ENCODE data around the gene AFAP1. TPM values are rescaled to one million over a fixed set of nuclear protein-coding genes. Genes with fewer than 3 reads are reported as not detected.

The AFAP1 gene
- total RNA-seq, 1 experiment from 2014 or later, result 42.1 TPM

DNA sequence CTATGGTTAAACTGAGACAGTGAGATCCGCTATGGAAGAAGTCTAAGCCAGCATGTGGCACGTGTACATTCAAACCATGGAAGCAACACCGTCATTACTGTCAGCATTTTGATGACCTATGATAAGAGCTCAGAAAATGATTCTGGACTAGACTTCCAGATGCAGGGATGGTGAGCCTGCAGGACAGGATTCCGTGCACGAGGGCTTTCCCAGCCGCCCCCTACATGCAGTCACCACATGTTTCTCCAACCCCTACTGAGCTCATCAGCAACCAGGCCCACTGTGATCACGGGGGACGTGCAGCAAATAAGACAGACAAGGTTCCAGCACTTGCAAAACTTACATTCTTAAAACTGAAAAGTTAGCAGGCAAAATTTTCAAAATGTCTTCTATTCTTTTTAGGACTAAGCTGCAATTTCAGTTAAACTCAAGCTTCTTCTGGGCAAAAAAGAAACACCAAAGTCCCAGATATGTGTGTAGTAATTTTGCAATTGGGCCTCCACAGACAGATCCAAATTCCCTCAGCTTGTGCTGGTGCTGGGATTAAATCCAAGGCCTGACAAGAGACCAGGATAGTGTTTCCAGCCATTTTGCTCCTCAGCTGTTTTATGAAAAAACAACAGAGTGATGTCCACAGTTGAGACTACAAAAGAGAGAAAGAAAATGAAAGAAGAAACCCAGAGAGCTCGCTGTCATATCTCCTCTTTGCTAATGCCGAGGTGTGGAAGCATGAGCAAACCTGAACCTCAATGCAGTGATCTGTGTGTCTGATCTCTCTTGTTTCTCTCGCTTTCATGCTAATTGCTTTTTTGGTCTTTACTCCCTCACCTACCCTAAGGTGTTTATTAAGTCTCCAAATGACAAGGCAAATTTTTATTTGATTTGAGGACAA, 118.2 kb downstream of the AFAP1 start:
- no peaks in the 10 kb centered on the region for H3F3A ChIP-seq (ENCODE audit: low read length, unreplicated experiment)
- H3K27ac ChIP-seq (ENCODE audit: low read length), result no peak overlapping the region
- H2AFZ ChIP-seq (ENCODE audit: low read length), result no peak overlapping the region
- peaks cover 27% of the 10 kb centered on the region for H3K79me2 ChIP-seq (ENCODE audit: low read length)
- H3K9ac ChIP-seq (ENCODE audit: low read length), result no peak overlapping the region
- H4K20me1 ChIP-seq (ENCODE audit: low read length), result no peaks in the 10 kb centered on the region
- H3K4me2 ChIP-seq (ENCODE audit: low read length), result no peak overlapping the region
- ATAC-seq (no peak), DNase-seq (no peak)
- no peaks in the 10 kb centered on the region for H3K9me3 ChIP-seq (ENCODE audit: low read length)
- TF ChIP-seq EZH2 (IDR thresholded peaks at IDR 0.05; ENCODE audit: low read length, unreplicated experiment), result no peak
- TF ChIP-seq, protein P1, sequence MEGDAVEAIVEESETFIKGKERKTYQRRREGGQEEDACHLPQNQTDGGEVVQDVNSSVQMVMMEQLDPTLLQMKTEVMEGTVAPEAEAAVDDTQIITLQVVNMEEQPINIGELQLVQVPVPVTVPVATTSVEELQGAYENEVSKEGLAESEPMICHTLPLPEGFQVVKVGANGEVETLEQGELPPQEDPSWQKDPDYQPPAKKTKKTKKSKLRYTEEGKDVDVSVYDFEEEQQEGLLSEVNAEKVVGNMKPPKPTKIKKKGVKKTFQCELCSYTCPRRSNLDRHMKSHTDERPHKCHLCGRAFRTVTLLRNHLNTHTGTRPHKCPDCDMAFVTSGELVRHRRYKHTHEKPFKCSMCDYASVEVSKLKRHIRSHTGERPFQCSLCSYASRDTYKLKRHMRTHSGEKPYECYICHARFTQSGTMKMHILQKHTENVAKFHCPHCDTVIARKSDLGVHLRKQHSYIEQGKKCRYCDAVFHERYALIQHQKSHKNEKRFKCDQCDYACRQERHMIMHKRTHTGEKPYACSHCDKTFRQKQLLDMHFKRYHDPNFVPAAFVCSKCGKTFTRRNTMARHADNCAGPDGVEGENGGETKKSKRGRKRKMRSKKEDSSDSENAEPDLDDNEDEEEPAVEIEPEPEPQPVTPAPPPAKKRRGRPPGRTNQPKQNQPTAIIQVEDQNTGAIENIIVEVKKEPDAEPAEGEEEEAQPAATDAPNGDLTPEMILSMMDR (conservative IDR thresholded peaks at IDR 0.05; ENCODE audit: low read depth, low read length), result no peak
- no peak for TF ChIP-seq EZH2phosphoT487 (IDR thresholded peaks at IDR 0.05; ENCODE audit: borderline replicate concordance, low read length)
- BruUV-seq (replicated peaks), result no TSS peak
- ChIA-PET CTCF (no interaction called here), POLR2A (ENCODE audit: unreplicated experiment) (no interaction called here)
- H3K36me3 ChIP-seq (ENCODE audit: low read depth, low read length), result peaks cover 17% of the 10 kb centered on the region; the same call in 1 of the 2 replicates
- H3K27me3 ChIP-seq (ENCODE audit: low read length), result no peaks in the 10 kb centered on the region
- no peaks in the 10 kb centered on the region for H3K9me2 ChIP-seq (replicated peaks; ENCODE audit: low read length)
- H3K4me1 ChIP-seq (ENCODE audit: insufficient read depth, low read length), result no peaks in the 10 kb centered on the region
- intact Hi-C loops (cut with micrococcal nuclease), result no loop called here
- H3K4me3 ChIP-seq (ENCODE audit: low read length), result no peak overlapping the region

DNA sequence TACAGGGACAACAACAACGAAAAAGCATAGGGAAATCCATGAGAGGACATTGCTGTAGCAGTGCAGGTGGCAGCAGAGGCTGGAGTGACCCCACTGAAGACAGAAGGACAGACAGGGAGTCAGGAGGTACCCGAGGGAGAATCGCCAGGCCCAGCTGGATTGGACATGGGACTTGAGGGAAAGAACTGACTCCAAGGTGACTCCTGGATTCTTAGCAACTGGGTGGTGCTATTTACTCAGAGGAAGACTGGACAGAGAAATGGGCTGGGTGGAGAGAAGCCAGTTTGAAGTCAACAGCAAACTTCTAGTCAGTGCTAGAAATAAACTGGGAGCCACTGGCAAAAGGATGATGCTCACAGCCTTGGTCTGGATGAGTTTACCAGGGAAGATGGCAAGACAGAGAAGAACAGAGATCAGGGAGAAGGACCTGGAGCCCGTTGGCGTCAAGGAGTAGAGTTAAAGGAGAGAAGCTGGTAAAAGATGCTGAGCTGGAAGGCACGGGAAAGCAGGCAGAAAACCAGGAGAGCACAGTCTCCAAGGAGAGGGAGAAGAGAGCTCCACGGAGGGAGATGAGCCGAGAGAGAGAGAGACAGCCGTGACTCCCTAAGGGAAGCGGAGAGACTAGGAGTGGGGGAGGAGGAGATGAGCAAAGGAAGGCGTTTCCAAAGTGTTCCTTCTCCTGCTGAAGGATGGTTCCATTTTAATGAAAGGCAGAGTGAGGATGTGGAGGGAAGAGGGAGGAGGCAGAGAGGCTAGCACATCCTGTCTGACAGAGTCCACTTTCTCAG, 119.4 kb downstream of the AFAP1 start:
- H3K9me3 ChIP-seq (ENCODE audit: low read length), result no peaks in the 10 kb centered on the region
- no peak overlapping the region for H3K9ac ChIP-seq (ENCODE audit: low read length)
- ATAC-seq (no peak), DNase-seq (no peak)
- TF ChIP-seq EZH2 (IDR thresholded peaks at IDR 0.05; ENCODE audit: low read length, unreplicated experiment), result no peak
- peaks cover 11% of the 10 kb centered on the region; the same call in 1 of the 2 replicates for H3K36me3 ChIP-seq (ENCODE audit: low read depth, low read length)
- POLR2A ChIA-PET (ENCODE audit: unreplicated experiment), result no interaction called here
- no peaks in the 10 kb centered on the region for H3F3A ChIP-seq (ENCODE audit: low read length, unreplicated experiment)
- no peaks in the 10 kb centered on the region for H3K4me1 ChIP-seq (ENCODE audit: insufficient read depth, low read length)
- intact Hi-C loops (cut with micrococcal nuclease), result no loop called here
- peaks cover 14% of the 10 kb centered on the region for H3K79me2 ChIP-seq (ENCODE audit: low read length)
- no peak overlapping the region for H2AFZ ChIP-seq (ENCODE audit: low read length)
- no peak overlapping the region for H3K4me3 ChIP-seq (ENCODE audit: low read length)
- H3K27me3 ChIP-seq (ENCODE audit: low read length), result no peaks in the 10 kb centered on the region
- no peaks in the 10 kb centered on the region for H4K20me1 ChIP-seq (ENCODE audit: low read length)
- no peak overlapping the region for H3K4me2 ChIP-seq (ENCODE audit: low read length)
- CTCF ChIA-PET, result no interaction called here
- no peak overlapping the region for H3K27ac ChIP-seq (ENCODE audit: low read length)
- H3K9me2 ChIP-seq (replicated peaks; ENCODE audit: low read length), result no peaks in the 10 kb centered on the region
- BruUV-seq (replicated peaks), result no TSS peak

DNA sequence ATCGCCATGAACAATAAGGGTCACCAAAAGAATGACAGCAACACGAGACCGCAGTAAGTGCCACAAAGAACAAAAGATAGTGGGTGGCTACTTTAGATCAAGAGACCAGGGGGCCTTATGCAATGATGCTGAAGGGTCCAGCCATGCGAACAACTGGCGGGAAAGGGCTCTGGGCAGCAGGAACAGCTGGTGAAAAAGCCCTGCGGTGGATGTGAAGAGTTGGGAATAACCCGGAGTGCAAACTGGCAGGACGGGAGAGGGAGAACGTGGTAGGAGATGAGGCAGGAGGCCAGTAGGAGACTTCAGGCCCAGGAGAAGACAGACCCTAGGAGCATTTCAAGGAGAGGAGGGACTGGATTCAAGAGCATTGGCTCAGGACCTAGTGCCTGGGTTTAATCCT, 120.2 kb downstream of the AFAP1 start:
- DNase-seq, result no peak
- peaks cover 7% of the 10 kb centered on the region; the same call in 1 of the 2 replicates for H3K79me2 ChIP-seq (ENCODE audit: low read length)
- intact Hi-C loops (cut with micrococcal nuclease), result no loop called here
- TF ChIP-seq EZH2 (IDR thresholded peaks at IDR 0.05; ENCODE audit: low read length, unreplicated experiment) (no peak), EZH2phosphoT487 (IDR thresholded peaks at IDR 0.05; ENCODE audit: borderline replicate concordance, low read length) (no peak)
- TF ChIP-seq, protein P1 (conservative IDR thresholded peaks at IDR 0.05; ENCODE audit: low read depth, low read length), result no peak
- H3K9ac ChIP-seq (ENCODE audit: low read length), result no peak overlapping the region
- H3K27ac ChIP-seq (ENCODE audit: low read length), result no peak overlapping the region
- H3K4me1 ChIP-seq (ENCODE audit: insufficient read depth, low read length), result no peaks in the 10 kb centered on the region
- no peaks in the 10 kb centered on the region for H3K9me3 ChIP-seq (ENCODE audit: low read length)
- no peaks in the 10 kb centered on the region for H3K27me3 ChIP-seq (ENCODE audit: low read length)
- H2AFZ ChIP-seq (ENCODE audit: low read length), result no peak overlapping the region
- H3F3A ChIP-seq (ENCODE audit: low read length, unreplicated experiment), result no peaks in the 10 kb centered on the region
- H3K4me2 ChIP-seq (ENCODE audit: low read length), result no peak overlapping the region
- H3K9me2 ChIP-seq (replicated peaks; ENCODE audit: low read length), result no peaks in the 10 kb centered on the region
- ChIA-PET POLR2A (ENCODE audit: unreplicated experiment) (no interaction called here), CTCF (no interaction called here)
- no peak overlapping the region for H3K4me3 ChIP-seq (ENCODE audit: low read length)
- ATAC-seq, result no peak
- no peaks in the 10 kb centered on the region for H4K20me1 ChIP-seq (ENCODE audit: low read length)
- H3K36me3 ChIP-seq (ENCODE audit: low read depth, low read length), result peaks cover 14% of the 10 kb centered on the region
- BruUV-seq (replicated peaks), result no TSS peak
